ENCODE data around the gene ORC6. TPM values are rescaled to one million over a fixed set of nuclear protein-coding genes. Genes with fewer than 3 reads are reported as not detected.
A peak's percentile ranks its signal among the peaks of the same experiment; 100 is the strongest.

Gene ORC6
- total RNA-seq, result 1 to 10 TPM in 1 of 2 donors, not detected in 1; 4.9 TPM

- H3K4me1 ChIP-seq, result peaks cover 25% of the 10 kb centered on the region
- WGBS, 2 donors, result 0% methylated on average over 29 to 67 of the region's 79 CpGs
These were observed at the start of gene ORC6 for GRCh38 chr16:46689365-46690280. Gene ORC6 (plus strand): TSS chr16:46689659. CDS start chr16:46689706, 47 bp downstream.

GRCh38 chr16:46648656-46649055 is 40.8 kb upstream of the ORC6 start:
- TF ChIP-seq CTCF (IDR thresholded peaks at IDR 0.05), result no peak
- TF ChIP-seq POLR2A (IDR thresholded peaks at IDR 0.05), result no peak
- intact Hi-C loops (cut with DNase I), result no loop called here
- ATAC-seq, result no peak
- WGBS, 2 donors, result 75 to 79% methylated on average over 8 of the region's 8 CpGs
- no peak for DNase-seq
- Histone ChIP-seq H3K27ac (no peak overlapping the region), H3K9me3 (no peaks in the 10 kb centered on the region), H3K4me1 (no peaks in the 10 kb centered on the region), H3K4me3 (no peak overlapping the region), H3K27me3 (no peaks in the 10 kb centered on the region), H3K36me3 (replicated peaks in 1 of 2; ENCODE audit: insufficient read depth in 1 of 2, low read depth in 2 of 2) (no peaks in the 10 kb centered on the region)

More at GRCh38 chr16:46689365-46690280, at the start of gene ORC6:
- Histone ChIP-seq H3K4me3 (peak within 1 kb of the TSS; percentile 56 to 73), H3K9me3 (no peaks in the 10 kb centered on the region), H3K27me3 (no peaks in the 10 kb centered on the region), H3K36me3 (replicated peaks in 1 of 2; ENCODE audit: insufficient read depth in 1 of 2, low read depth in 2 of 2) (no peaks in the 10 kb centered on the region), H3K27ac (peak within 1 kb of the TSS; percentile 84 to 94 (median 90))
- DNase-seq (peak; percentile 98 to 99 (median 98)), ATAC-seq (peak; percentile 89)
- intact Hi-C loops (cut with DNase I), result no loop called here
- TF ChIP-seq CTCF (IDR thresholded peaks at IDR 0.05), result peak in 3 of 7 experiments; percentile 12 to 24 (median 23)
- TF ChIP-seq POLR2A (IDR thresholded peaks at IDR 0.05), result no peak

- ATAC-seq, result peak; percentile 47
- no peak overlapping the region for H3K27ac ChIP-seq
- WGBS, 2 donors, result 85 to 87% methylated on average over 19 to 27 of the region's 27 CpGs
- TF ChIP-seq CTCF (IDR thresholded peaks at IDR 0.05), result no peak
- no peak for TF ChIP-seq POLR2A (IDR thresholded peaks at IDR 0.05)
- H3K4me3 ChIP-seq, result no peak overlapping the region
- peak; percentile 18 to 43 (median 32) for DNase-seq
- intact Hi-C loops (cut with DNase I), result no loop called here
- no peaks in the 10 kb centered on the region for H3K27me3 ChIP-seq
- H3K36me3 ChIP-seq (replicated peaks in 1 of 2; ENCODE audit: insufficient read depth in 1 of 2, low read depth in 2 of 2), result no peaks in the 10 kb centered on the region
- H3K4me1 ChIP-seq, result no peaks in the 10 kb centered on the region
- no peaks in the 10 kb centered on the region for H3K9me3 ChIP-seq
These were observed 39.7 kb upstream of the ORC6 start for GRCh38 chr16:46649588-46650253.

GRCh38 chr16:46650254-46650623 is 39.2 kb upstream of the ORC6 start:
- Histone ChIP-seq H3K4me3 (no peak overlapping the region), H3K27ac (no peak overlapping the region), H3K4me1 (no peaks in the 10 kb centered on the region), H3K27me3 (no peaks in the 10 kb centered on the region), H3K36me3 (replicated peaks in 1 of 2; ENCODE audit: insufficient read depth in 1 of 2, low read depth in 2 of 2) (no peaks in the 10 kb centered on the region), H3K9me3 (no peaks in the 10 kb centered on the region)
- TF ChIP-seq CTCF (IDR thresholded peaks at IDR 0.05), result no peak
- no peak for TF ChIP-seq POLR2A (IDR thresholded peaks at IDR 0.05)
- ATAC-seq (peak; percentile 30), DNase-seq (peak in 1 of 4 donors; percentile 36)
- intact Hi-C loops (cut with DNase I), result no loop called here
- WGBS, 2 donors, result 78 to 91% methylated on average over 5 of the region's 5 CpGs

Data from body of pancreas (tissue), 4 donors.